GM21528 (cell line): Measurements from ENCODE around the gene TNS1.
"Not testable (repeated sequence)": the region's sequence is repeated elsewhere in the genome, so short reads cannot be mapped to it uniquely, and the experiment has no call there.

Source experiments
- ATAC-seq: cut with Tn5 transposase; IDR thresholded peaks from one replicate; pipeline ENCODE4 v1.9.1; 2021; ENCODE audit warnings: mild to moderate bottlenecking, moderate library complexity; ENCODE audit not compliant: unreplicated experiment, low FRiP score

TNS1 gene

GRCh38 chr2:217793566-217794132, 209.1 kb downstream of the TNS1 start:
- no peak for ATAC-seq

- no peak for ATAC-seq
These were observed 209.9 kb downstream of the TNS1 start for GRCh38 chr2:217792626-217793527.

DNA sequence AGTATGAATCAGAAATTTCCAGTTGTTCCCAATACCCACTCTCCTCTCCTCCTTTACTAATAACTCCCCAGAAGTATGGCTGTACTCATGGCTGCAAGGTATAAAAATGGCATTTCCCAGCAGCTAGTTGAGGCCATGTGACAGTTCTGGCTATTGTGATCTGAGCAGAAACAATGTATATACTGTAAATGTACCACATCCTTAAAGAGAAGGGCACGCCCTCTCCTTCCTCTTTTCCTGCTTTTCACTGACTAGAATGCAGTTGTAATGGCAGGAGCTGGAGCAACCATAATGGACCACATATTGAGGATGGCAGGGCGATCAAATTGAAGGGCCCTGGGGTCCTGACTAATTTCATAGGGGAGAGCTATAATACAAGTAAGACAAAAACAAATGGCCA, 211.2 kb downstream of the TNS1 start:
- no peak for ATAC-seq

GRCh38 chr2:217790681-217791392, 212.0 kb downstream of the TNS1 start:
- ATAC-seq, result no peak

DNA sequence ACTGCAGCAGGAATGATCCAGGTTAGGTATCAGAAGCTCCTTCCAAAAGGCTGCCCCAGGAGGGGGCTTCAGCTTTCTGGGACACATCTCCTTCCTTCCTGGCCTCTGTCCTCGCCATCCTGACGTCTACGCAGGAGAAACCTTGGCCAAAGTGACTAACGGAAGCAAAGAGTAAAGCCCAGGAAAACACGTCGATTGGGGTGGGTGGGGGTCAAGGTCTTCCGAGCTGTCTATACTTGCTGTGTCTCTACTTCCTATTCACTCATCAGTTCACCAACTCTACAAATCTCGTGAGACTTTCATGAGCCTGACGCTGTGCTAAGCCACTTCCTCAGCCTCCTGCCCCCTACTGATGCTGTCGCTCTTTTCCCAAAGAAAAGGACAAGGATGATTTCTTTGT, 212.6 kb downstream of the TNS1 start:
- ATAC-seq, result no peak

- ATAC-seq, result no peak
These were observed 213.0 kb downstream of the TNS1 start for GRCh38 chr2:217789736-217790181.

GRCh38 chr2:217789003-217789735, 213.6 kb downstream of the TNS1 start:
- ATAC-seq, result no peak

GRCh38 chr2:217788669-217789002, 214.2 kb downstream of the TNS1 start:
- ATAC-seq, result no peak

DNA sequence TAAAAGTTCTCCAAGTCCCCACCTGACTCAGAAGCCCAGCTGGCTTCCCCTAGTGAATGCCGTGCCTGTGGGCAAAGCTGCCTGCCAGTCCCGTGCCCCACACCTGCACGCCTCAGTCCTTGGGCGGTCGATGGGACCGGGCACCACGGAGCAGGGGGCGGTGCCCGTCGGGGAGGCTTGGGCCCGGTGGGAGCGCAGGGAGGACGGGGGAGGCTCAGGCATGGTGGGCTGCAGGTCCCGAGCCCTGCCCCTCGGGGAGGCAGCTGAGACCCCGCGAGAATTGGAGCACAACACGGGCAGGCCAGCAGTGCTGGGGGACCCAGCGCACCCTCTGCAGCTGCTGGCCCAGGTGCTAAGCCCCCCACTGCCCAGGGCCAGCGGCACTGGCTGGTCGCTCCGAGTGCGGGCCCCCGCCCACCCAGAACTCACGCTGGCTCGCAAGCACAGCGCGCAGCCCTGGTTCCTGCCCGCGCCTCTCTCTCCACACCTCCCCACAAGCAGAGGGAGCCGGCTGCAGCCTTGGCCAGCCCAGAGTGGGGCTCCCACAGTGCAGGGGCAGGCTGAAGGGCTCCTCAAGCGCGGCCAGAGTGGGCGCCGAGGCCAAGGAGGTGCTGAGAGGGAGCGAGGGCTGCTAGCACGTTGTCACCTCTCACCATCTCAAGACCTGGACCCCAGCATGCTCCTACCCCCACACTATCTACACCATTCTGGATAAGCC, 215.5 kb downstream of the TNS1 start:
- no peak for ATAC-seq

- not testable (repeated sequence) for ATAC-seq
These were observed 216.2 kb downstream of the TNS1 start for GRCh38 chr2:217786560-217786959.

DNA sequence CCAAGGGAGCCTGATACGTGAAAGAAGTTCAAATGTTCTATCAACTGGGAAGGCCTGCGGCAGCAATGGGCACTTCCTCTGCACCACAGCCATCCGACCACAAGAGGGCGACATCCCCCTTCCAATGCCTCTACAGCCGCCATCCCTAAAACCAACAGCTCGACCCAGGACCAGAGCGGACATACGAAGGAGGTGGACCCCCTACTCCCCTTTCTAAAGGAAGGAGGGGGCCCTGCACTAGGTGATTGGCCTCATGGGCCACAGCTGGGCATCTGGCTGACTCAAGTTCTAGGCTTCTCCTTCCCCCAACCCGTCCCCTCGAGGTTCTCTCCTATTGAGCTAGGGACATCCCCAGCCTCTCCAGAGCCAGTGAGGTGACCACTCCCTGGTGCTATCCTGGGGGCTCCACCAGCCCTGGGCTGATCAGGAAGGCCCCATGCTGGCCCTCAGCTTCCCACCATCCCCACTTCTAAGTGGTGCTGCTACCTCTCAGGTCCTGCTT, 217.2 kb downstream of the TNS1 start:
- ATAC-seq, result no peak

DNA sequence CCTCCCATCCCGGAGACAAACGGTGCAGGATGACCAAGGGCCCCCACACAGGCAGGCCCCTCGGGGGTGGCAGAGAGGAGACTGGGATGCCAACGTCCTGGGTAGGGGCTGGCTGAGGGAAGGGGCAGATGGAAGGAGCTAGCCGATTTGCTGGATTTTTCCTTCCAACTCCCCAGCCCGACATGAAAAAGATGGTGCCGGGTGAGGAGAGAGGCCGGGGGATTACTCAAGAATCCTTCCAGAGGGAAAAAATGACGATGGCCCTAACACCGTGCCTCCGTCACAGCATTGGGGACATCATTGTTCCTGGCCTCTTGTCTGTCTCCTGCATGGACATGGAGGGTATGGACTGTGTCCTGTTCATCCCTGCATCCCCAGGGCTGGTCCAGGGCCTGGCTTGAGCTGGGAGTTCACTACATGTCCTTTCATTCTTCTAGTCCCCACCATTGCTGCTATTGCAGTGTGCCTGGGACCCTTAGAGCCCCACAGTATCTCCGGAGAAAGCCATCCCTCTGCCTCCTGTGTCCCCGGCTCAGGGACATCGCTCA, 217.7 kb downstream of the TNS1 start:
- ATAC-seq, result no peak

GRCh38 chr2:217783243-217783642, 219.6 kb downstream of the TNS1 start:
- no peak for ATAC-seq

DNA sequence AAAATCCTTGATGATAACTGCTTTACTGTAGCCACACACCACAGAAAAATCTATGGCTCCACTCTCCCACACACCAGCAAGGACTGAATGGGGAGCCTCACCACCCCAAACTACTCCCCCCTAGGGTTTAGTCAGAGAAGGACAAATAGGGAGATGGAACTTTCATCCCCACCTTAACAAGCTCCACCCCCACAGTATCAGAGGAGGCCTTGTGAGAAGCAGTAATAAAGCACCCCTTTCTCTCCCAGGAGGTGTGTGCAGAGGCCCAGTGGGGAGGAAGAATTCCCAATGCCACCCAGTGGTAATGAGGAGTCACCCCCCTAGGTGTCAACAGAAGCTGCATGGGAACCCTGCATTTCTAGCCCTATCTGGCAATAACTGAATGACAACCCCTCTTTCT, 224.9 kb downstream of the TNS1 start:
- ATAC-seq, result no peak

DNA sequence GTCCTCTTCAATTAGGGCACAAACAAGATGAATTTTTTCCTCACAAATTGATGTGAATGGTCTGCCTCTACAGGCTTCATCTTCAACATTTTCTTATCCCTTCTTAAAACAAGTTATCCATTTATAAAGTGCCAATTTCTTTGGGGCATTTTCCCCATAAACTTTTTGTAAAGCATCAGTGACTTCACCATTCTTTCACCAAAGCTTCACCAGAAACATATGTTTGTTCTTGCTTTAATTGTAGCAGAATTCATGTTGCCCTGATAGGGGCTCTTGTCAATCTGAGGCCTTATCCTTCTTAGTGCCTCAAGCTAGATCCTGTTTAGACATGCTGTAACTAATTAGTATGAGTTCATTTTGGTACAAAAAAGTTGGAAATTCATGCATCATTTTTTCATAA, 226.2 kb downstream of the TNS1 start:
- ATAC-seq, result no peak

DNA sequence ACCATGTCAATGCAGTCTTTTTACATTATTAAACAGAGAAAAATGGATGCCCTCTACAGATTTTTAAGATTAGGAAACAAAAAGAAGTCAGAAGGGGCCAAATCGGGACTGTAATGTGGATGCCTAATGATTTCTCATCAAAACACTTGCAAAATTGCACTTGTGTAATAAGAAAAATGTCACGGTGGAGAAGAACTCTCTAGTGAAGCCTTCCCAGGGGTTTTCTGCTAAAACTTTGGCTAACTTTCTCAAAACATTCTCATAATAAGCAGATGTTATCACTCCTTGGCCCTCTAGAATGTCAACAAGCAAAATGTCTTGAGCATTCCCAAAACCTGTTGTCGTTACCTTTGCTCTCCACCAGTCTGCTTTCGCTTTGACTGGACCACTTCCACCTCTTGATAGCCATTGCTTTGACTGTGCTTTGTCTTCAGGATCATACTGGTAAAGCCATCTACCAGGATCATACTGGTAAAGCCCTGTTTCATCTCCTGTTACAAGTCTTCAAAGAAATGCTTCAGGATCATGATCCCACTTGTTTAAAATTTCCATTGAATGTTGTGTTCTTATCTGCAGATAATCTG, 226.8 kb downstream of the TNS1 start:
- no peak for ATAC-seq

- no peak for ATAC-seq
These were observed 228.6 kb downstream of the TNS1 start for GRCh38 chr2:217774232-217774631.

GRCh38 chr2:217773539-217773938, 229.3 kb downstream of the TNS1 start:
- ATAC-seq, result no peak

DNA sequence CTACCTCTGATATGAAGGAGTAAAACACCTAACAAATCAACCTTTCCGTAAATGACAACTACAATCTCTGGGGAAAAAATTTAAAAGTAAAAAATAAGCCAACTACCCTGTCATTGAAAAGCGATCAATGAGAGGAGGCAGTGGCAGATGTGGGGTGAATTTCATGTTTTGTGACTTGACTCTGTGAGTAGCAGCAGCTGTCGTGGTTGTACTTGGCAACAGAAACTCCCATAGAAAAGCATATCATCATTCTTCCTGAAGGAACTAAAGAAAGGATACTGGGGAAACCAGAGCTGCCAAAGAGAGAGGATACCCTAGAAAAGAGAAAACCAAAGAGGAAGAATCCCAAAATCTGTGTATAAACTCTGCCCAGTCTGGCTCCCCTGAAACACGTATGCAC, 236.4 kb downstream of the TNS1 start:
- no peak for ATAC-seq
